PC-3 (cell line): Measurements from ENCODE around the gene BAZ2B. TPM values are rescaled to one million over a fixed set of nuclear protein-coding genes. Genes with fewer than 3 reads are reported as not detected.
A peak's percentile ranks its signal among the peaks of the same experiment; 100 is the strongest.

Source experiments
- ATAC-seq: fragments of 200-7000 bp; cut with Tn5 transposase; 2 replicates; pipeline ENCODE4 v1.9.1; 2020; ENCODE audit warnings: mild to moderate bottlenecking, moderate library complexity
- BruUV-seq: library from RNA; stranded (reverse); fragments of 400-500 nt; replicated peaks from 2 replicates; lab custom pipeline; 2021; lab: Mats Ljungman, UMichigan
- CTCF ChIA-PET: fragments of 300-600 bp; sonication (Branson Sonifier 250); formaldehyde crosslinking; loops from one replicate; lab custom pipeline; 2022; ENCODE audit warnings: antibody characterized with exemption; lab: Charles Lee
- POLR2A ChIA-PET: fragments of 300-600 bp; sonication (Branson Sonifier 250); formaldehyde crosslinking; loops from one replicate; lab custom pipeline; 2022; ENCODE audit warnings: antibody characterized with exemption; ENCODE audit not compliant: unreplicated experiment; lab: Charles Lee
- DNase-seq: peaks from one replicate; pipeline ENCODE4 v3.0.0-alpha.2; 2015
- H2AFZ ChIP-seq: fragments of 300-600 bp; sonication (generic); 2 replicates; pipeline ENCODE4 v1.6.0; 2016; ENCODE audit warnings: antibody characterized with exemption, low read length
- H3F3A ChIP-seq: fragments of 300-600 bp; sonication (generic); one replicate; pipeline ENCODE4 v1.6.0; 2017; ENCODE audit warnings: antibody characterized with exemption, low read length, control low read depth, mild to moderate bottlenecking; ENCODE audit not compliant: unreplicated experiment
- H3K27ac ChIP-seq: fragments of 300-600 bp; sonication (generic); 2 replicates; pipeline ENCODE4 v1.5.1; 2016; ENCODE audit warnings: mild to moderate bottlenecking, low read length
- H3K27me3 ChIP-seq: fragments of 300-600 bp; sonication (generic); 2 replicates; pipeline ENCODE4 v1.6.1; 2016; ENCODE audit warnings: low read length, mixed read lengths
- H3K36me3 ChIP-seq: fragments of 300-600 bp; sonication (generic); 2 replicates; pipeline ENCODE4 v1.6.1; 2016; ENCODE audit warnings: low read depth, mixed run types, low read length, mixed read lengths
- H3K4me1 ChIP-seq: fragments of 300-600 bp; sonication (generic); 2 replicates; pipeline ENCODE4 v1.5.1; 2016; ENCODE audit warnings: low read length; ENCODE audit not compliant: insufficient read depth
- H3K4me2 ChIP-seq: fragments of 300-600 bp; sonication (generic); 2 replicates; pipeline ENCODE4 v1.6.0; 2016; ENCODE audit warnings: low read length
- H3K4me3 ChIP-seq: fragments of 300-600 bp; sonication (generic); 2 replicates; pipeline ENCODE4 v1.5.1; 2016; ENCODE audit warnings: mild to moderate bottlenecking, low read length, mixed read lengths
- H3K79me2 ChIP-seq: fragments of 300-600 bp; sonication (generic); 2 replicates; pipeline ENCODE4 v1.6.1; 2017; ENCODE audit warnings: low read length, mixed read lengths
- H3K9ac ChIP-seq: fragments of 300-600 bp; sonication (generic); 2 replicates; pipeline ENCODE4 v1.6.0; 2016; ENCODE audit warnings: mild to moderate bottlenecking, low read length
- H3K9me2 ChIP-seq: fragments of 300-600 bp; sonication (generic); replicated peaks from 2 replicates; pipeline ENCODE4 v1.6.1; 2016; ENCODE audit warnings: mixed run types, low read length, mixed read lengths
- H3K9me3 ChIP-seq: fragments of 300-600 bp; sonication (generic); 2 replicates; pipeline ENCODE4 v1.6.1; 2016; ENCODE audit warnings: low read length, mixed read lengths
- H4K20me1 ChIP-seq: fragments of 300-600 bp; sonication (generic); 2 replicates; pipeline ENCODE4 v1.6.1; 2016; ENCODE audit warnings: low read length, mixed read lengths
- EZH2 ChIP-seq: fragments of 300-600 bp; sonication (generic); IDR thresholded peaks from one replicate; pipeline ENCODE4 v1.6.1; 2017; ENCODE audit warnings: antibody characterized with exemption, mild to moderate bottlenecking, low read length; ENCODE audit not compliant: unreplicated experiment
- EZH2phosphoT487 ChIP-seq: fragments of 300-600 bp; sonication (generic); IDR thresholded peaks from 2 replicates; pipeline ENCODE4 v1.6.1; 2018; ENCODE audit warnings: mild to moderate bottlenecking, antibody characterized with exemption, low read length, borderline replicate concordance
- intact Hi-C: fragments of 100-400 bp; cut with micrococcal nuclease; formaldehyde crosslinking; loops from 2 replicates; pipeline ENCODE4 v1.9.0; 2023
- total RNA-seq: library from RNA; depleted of rRNA; stranded (reverse); fragments of >200 nt; gene quantifications from 2 replicates; pipeline ENCODE4 v1.2.3, GENCODE V29; 2014
- TF ChIP-seq, protein P1 (sequence below): fragments of 300-600 bp; sonication (generic); conservative IDR thresholded peaks from 2 replicates; pipeline ENCODE4 v1.5.1; 2017; ENCODE audit warnings: antibody characterized with exemption, low read depth, mild to moderate bottlenecking, low read length

BAZ2B gene
- total RNA-seq, 1 experiment from 2014 or later: 19.6 TPM

DNA sequence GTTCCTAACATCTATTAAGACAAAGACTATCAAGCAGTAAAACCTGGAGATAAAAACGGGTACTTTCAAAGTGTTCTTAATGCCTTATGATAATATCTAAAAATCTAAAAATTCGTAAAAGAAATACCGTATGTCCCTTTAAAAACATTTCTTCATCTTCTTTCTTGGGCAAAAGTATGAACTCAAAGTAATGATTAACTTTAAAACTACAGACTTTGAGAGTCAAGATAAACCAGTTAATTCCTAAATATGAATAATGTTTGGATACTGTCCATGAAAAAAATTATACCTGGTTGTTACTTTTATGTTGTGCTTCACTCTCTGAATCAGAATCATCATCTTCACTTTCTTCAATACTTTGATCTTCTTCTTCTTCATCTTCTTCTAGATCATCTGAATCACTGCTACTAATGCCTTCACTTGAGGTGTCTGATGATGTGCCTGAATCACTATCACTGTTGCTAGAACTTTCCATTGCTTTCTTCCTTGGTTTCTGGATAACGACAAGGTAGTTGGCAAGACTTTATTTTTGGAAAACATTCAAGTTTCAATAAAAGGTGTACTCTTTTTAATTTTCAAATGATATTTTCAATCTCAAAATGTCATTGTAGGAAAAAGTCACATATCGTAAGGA is 177.5 kb downstream of the BAZ2B start:
- peaks cover 12% of the 10 kb centered on the region for H3K4me1 ChIP-seq
- H3K79me2 ChIP-seq: no peaks in the 10 kb centered on the region
- TF ChIP-seq EZH2 (no peak), EZH2phosphoT487 (no peak)
- TF ChIP-seq, protein P1, sequence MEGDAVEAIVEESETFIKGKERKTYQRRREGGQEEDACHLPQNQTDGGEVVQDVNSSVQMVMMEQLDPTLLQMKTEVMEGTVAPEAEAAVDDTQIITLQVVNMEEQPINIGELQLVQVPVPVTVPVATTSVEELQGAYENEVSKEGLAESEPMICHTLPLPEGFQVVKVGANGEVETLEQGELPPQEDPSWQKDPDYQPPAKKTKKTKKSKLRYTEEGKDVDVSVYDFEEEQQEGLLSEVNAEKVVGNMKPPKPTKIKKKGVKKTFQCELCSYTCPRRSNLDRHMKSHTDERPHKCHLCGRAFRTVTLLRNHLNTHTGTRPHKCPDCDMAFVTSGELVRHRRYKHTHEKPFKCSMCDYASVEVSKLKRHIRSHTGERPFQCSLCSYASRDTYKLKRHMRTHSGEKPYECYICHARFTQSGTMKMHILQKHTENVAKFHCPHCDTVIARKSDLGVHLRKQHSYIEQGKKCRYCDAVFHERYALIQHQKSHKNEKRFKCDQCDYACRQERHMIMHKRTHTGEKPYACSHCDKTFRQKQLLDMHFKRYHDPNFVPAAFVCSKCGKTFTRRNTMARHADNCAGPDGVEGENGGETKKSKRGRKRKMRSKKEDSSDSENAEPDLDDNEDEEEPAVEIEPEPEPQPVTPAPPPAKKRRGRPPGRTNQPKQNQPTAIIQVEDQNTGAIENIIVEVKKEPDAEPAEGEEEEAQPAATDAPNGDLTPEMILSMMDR: no peak
- ChIA-PET CTCF (no interaction called here), POLR2A (no interaction called here)
- DNase-seq: no peak
- H3K4me3 ChIP-seq: no peak overlapping the region
- ATAC-seq: no peak
- H3K4me2 ChIP-seq: no peak overlapping the region
- H2AFZ ChIP-seq: no peak overlapping the region
- no peak overlapping the region for H3K27ac ChIP-seq
- no peaks in the 10 kb centered on the region for H3K27me3 ChIP-seq
- H3K9me2 ChIP-seq: no peaks in the 10 kb centered on the region
- no peaks in the 10 kb centered on the region for H3F3A ChIP-seq
- no peaks in the 10 kb centered on the region for H3K9me3 ChIP-seq
- no peak overlapping the region for H3K9ac ChIP-seq
- H4K20me1 ChIP-seq: no peaks in the 10 kb centered on the region
- no TSS peak for BruUV-seq
- intact Hi-C loops: no loop called here
- no peaks in the 10 kb centered on the region for H3K36me3 ChIP-seq

DNA sequence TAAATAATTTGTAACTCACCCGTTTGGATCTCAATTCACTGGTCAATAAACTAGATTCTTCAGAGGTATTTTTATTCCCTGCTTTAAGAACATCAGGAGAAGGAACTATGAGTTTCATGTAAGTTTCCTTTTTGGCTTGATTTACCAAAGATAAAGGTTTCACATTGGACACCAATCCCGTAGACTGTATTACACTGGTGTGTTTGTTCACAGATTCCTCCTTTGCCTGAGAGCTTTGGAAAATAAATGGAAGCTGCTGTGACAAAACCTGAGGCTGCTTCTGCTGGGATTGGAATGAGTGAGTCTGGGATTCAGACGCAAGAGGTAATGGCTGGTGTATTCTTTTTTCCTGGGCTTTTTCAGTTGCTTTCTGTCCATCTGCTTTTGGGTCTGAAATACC is 178.1 kb downstream of the BAZ2B start:
- no peaks in the 10 kb centered on the region for H3K9me3 ChIP-seq
- POLR2A ChIA-PET: no interaction called here
- CTCF ChIA-PET: no interaction called here
- TSS peak; percentile 62 for BruUV-seq
- no peak overlapping the region for H3K4me3 ChIP-seq
- no peaks in the 10 kb centered on the region for H3F3A ChIP-seq
- no peak overlapping the region for H3K27ac ChIP-seq
- H3K4me2 ChIP-seq: no peak overlapping the region
- no peaks in the 10 kb centered on the region for H4K20me1 ChIP-seq
- no peaks in the 10 kb centered on the region for H3K27me3 ChIP-seq
- no peaks in the 10 kb centered on the region for H3K79me2 ChIP-seq
- TF ChIP-seq, protein P1: no peak
- no peak for TF ChIP-seq EZH2phosphoT487
- no peak for TF ChIP-seq EZH2
- H3K4me1 ChIP-seq: peaks cover 12% of the 10 kb centered on the region
- H3K36me3 ChIP-seq: no peaks in the 10 kb centered on the region
- H3K9me2 ChIP-seq: no peaks in the 10 kb centered on the region
- DNase-seq: no peak
- H2AFZ ChIP-seq: no peak overlapping the region
- H3K9ac ChIP-seq: no peak overlapping the region
- intact Hi-C loops: no loop called here
- no peak for ATAC-seq

DNA sequence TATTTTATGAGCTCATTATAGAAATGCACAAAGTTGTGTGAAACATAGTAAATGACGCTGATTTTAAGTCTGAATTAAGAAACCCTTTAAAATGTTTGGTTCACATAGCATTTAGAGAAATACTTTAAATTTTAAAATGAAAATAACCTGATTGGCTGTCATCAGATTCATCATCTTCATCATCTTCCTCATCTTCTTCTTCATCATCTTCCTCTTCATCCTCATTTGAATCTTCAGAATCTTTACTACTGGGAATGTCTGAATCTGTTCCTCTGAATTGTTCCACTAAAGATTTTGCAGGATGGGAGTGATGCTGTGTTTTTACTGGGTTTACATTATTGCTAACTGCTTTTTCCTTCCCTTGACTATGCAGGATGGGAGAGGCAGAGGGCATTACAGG is 183.7 kb downstream of the BAZ2B start:
- H3K79me2 ChIP-seq: no peaks in the 10 kb centered on the region
- no peak overlapping the region for H3K4me2 ChIP-seq
- H3K9ac ChIP-seq: no peak overlapping the region
- no peaks in the 10 kb centered on the region for H3K27me3 ChIP-seq
- no peaks in the 10 kb centered on the region for H3F3A ChIP-seq
- H3K4me3 ChIP-seq: no peak overlapping the region
- DNase-seq (no peak), ATAC-seq (no peak)
- no peaks in the 10 kb centered on the region for H4K20me1 ChIP-seq
- TF ChIP-seq, protein P1: no peak
- TF ChIP-seq EZH2phosphoT487: no peak
- TF ChIP-seq EZH2: no peak
- no peaks in the 10 kb centered on the region for H3K36me3 ChIP-seq
- BruUV-seq: no TSS peak
- no peaks in the 10 kb centered on the region for H3K9me2 ChIP-seq
- no peak overlapping the region for H3K27ac ChIP-seq
- no peaks in the 10 kb centered on the region for H3K4me1 ChIP-seq
- H2AFZ ChIP-seq: no peak overlapping the region
- ChIA-PET POLR2A (no interaction called here), CTCF (no interaction called here)
- intact Hi-C loops: no loop called here
- H3K9me3 ChIP-seq: no peaks in the 10 kb centered on the region
